Body of pancreas (tissue), 4 donors: ENCODE results near the gene SAMD8. TPM values are rescaled to one million over a fixed set of nuclear protein-coding genes. Genes with fewer than 3 reads are reported as not detected.
A peak's percentile ranks its signal among the peaks of the same experiment; 100 is the strongest.
"Not testable (repeated sequence)": the region's sequence is repeated elsewhere in the genome, so short reads cannot be mapped to it uniquely, and the experiment has no call there.

Source experiments
- ATAC-seq: fragments of 150-250 bp; one replicate; pipeline ENCODE4 v1.9.1; 2016
- DNase-seq, 4 donors: peaks; one replicate each; pipeline ENCODE4 v3.0.0-alpha.2; 2019
- H3K27ac ChIP-seq, 4 donors: fragments of 200-600 bp; sonication (generic); 1 replicate in 3 of 4; 2 replicates in 1 of 4; pipeline versions ENCODE4 v1.5.1 to v1.6.1; 2016 to 2019; ENCODE audit warnings: mild to moderate bottlenecking in 1 of 4, mixed read lengths in 1 of 4, moderate library complexity in 1 of 4
- H3K27me3 ChIP-seq, 2 donors: fragments of 200-600 bp; sonication (generic); one replicate each; pipeline ENCODE4 v1.6.0; 2016; ENCODE audit warnings: mild to moderate bottlenecking in 1 of 2
- H3K36me3 ChIP-seq, 2 donors: fragments of 200-600 bp; sonication (generic); replicated peaks in 1 of 2; 2 replicates each; pipeline ENCODE4 v1.5.1; 2016; ENCODE audit warnings: low read depth in 2 of 2; ENCODE audit not compliant: insufficient read depth in 1 of 2
- H3K4me1 ChIP-seq: fragments of 200-600 bp; sonication (generic); one replicate; pipeline ENCODE4 v1.6.0; 2016
- H3K4me3 ChIP-seq, 2 donors: fragments of 200-600 bp; sonication (generic); 1 replicate in 1 of 2; 2 replicates in 1 of 2; pipeline ENCODE4 v1.5.1; 2016 to 2019
- H3K9me3 ChIP-seq, 3 donors: fragments of 200-600 bp; sonication (generic); 1 replicate in 2 of 3; 2 replicates in 1 of 3; pipeline ENCODE4 v1.5.1; 2016
- CTCF ChIP-seq, 7 experiments: fragments of 450-650 bp in 4 of 7; fragments of 200-600 bp in 3 of 7; sonication (generic) in 3 of 7; IDR thresholded peaks; one replicate each; pipeline ENCODE4 v1.5.1; 2016 to 2019; ENCODE audit warnings: antibody characterized with exemption in 7 of 7
- POLR2A ChIP-seq, 3 donors: fragments of 450-650 bp; IDR thresholded peaks; one replicate each; pipeline ENCODE4 v1.6.1; 2016; ENCODE audit warnings: antibody characterized with exemption in 3 of 3, mild to moderate bottlenecking in 2 of 3
- WGBS, 2 donors: methylation state at CpG; one replicate each; pipeline ENCODE4 v1.1.5; 2017; 5-methylcytosine and 5-hydroxymethylcytosine counted together
- intact Hi-C: fragments of 100-400 bp; cut with DNase I; formaldehyde crosslinking; loops from one replicate; pipeline ENCODE4 v1.15.1; 2023
- total RNA-seq, 2 donors: library from RNA; depleted of rRNA; stranded (reverse); fragments of >200 nt; gene quantifications; one replicate each; pipeline ENCODE4 v1.1.0, GENCODE V29; 2016

SAMD8 gene
- total RNA-seq, 2 donors from 2014 or later: 16.1 to 18.5 TPM

DNA sequence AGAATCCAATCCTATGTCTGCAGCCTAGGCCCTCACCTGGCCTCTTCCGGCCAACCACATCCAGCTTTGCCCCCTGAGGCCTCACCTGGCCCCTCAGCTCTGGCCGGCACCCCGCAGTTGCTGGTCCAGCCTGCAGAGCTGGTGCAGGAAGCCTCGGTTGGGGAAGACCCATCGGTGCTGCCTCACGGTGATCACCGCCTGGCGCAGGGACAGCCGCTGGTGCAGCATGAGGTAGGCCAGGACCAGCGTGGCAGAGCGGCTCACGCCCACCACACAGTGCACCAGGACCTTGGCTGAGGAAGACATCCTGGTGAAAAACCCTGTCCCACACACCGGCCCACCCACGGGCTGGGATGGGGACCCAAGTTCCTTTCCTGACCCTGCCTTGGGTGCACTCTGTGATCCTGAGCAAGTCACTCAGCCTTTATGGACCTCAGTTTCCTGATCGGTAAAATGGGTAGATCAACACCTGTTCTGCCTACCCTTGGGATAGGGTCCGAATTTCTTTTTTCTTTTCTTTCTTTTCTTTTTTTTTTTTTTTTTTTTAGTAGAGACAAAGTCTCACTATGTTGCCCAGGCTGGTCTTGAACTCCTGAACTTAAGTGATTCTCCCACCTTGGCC lies 5.8 kb upstream of the SAMD8 start:
- no peaks in the 10 kb centered on the region for H3K27me3 ChIP-seq
- no peak for ATAC-seq
- intact Hi-C loops: loop anchor here (10.0 kb wide), 1 partner anchor 841 kb away; no protein-coding TSS in a partner anchor
- no peaks in the 10 kb centered on the region for H3K9me3 ChIP-seq
- no peak for DNase-seq
- H3K36me3 ChIP-seq: no peaks in the 10 kb centered on the region
- no peak overlapping the region for H3K27ac ChIP-seq
- peaks cover 8% of the 10 kb centered on the region for H3K4me1 ChIP-seq
- WGBS, 2 donors: 85 to 93% methylated on average over 10 to 16 of the region's 16 CpGs
- no peak for TF ChIP-seq POLR2A (IDR thresholded peaks at IDR 0.05)
- no peak for TF ChIP-seq CTCF (IDR thresholded peaks at IDR 0.05)
- H3K4me3 ChIP-seq: no peak overlapping the region

DNA sequence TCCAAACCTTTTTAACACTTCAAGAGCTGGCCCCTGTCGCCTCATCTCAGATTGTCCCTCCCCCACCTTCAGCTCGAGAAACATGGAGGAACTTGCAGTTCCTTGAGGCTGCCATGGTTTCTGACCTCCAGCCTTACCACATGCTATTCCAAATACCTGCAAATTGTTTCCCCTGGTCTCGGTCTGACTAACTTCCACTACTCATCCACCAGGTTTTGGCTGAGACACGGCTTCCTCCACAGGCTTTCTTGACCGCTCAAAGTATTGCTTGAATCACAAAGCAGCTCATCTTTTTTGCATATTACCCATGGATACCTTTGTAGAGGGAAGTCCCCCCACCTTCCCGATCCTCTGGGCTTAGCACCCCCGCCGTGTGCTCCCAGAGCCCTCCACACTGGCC lies 5.2 kb upstream of the SAMD8 start:
- no peak for ATAC-seq
- no peak for TF ChIP-seq CTCF (IDR thresholded peaks at IDR 0.05)
- no peak for TF ChIP-seq POLR2A (IDR thresholded peaks at IDR 0.05)
- WGBS, 2 donors: 73 to 86% methylated on average over 8 of the region's 8 CpGs
- intact Hi-C loops: loop anchor here (10.0 kb wide), 1 partner anchor 841 kb away; no protein-coding TSS in a partner anchor
- Histone ChIP-seq H3K27ac (no peak overlapping the region), H3K4me3 (no peak overlapping the region), H3K9me3 (no peaks in the 10 kb centered on the region), H3K27me3 (no peaks in the 10 kb centered on the region), H3K4me1 (peaks cover 11% of the 10 kb centered on the region), H3K36me3 (no peaks in the 10 kb centered on the region)
- DNase-seq: no peak

DNA sequence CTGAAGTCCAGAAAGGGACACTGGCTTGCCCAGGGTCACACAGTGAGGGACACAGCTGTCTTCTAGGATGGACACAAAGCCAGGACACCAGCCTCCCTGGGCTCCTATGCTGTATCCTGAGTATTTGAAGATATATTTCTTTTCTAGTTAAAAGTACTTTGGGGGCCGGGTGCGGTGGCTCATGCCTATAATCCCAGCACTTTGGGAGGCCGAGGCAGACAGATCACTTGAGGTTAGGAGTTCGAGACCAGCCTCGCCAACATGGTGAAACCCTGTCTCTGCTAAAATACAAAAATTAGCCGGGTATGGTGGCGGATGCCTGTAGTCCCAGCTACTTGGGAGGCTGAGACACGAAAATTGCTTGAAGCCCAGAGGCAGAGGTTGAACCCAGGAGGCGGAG lies 4.6 kb upstream of the SAMD8 start:
- not testable (repeated sequence) for H3K36me3 ChIP-seq, DNase-seq, H3K27me3 ChIP-seq, ATAC-seq, H3K27ac ChIP-seq, H3K9me3 ChIP-seq, H3K4me3 ChIP-seq
- WGBS, 2 donors: 91 to 97% methylated on average over 9 of the region's 9 CpGs
- intact Hi-C loops: loop anchor here (10.0 kb wide), 1 partner anchor 842 kb away; no protein-coding TSS in a partner anchor
- H3K4me1 ChIP-seq: peaks cover 11% of the 10 kb centered on the region

DNA sequence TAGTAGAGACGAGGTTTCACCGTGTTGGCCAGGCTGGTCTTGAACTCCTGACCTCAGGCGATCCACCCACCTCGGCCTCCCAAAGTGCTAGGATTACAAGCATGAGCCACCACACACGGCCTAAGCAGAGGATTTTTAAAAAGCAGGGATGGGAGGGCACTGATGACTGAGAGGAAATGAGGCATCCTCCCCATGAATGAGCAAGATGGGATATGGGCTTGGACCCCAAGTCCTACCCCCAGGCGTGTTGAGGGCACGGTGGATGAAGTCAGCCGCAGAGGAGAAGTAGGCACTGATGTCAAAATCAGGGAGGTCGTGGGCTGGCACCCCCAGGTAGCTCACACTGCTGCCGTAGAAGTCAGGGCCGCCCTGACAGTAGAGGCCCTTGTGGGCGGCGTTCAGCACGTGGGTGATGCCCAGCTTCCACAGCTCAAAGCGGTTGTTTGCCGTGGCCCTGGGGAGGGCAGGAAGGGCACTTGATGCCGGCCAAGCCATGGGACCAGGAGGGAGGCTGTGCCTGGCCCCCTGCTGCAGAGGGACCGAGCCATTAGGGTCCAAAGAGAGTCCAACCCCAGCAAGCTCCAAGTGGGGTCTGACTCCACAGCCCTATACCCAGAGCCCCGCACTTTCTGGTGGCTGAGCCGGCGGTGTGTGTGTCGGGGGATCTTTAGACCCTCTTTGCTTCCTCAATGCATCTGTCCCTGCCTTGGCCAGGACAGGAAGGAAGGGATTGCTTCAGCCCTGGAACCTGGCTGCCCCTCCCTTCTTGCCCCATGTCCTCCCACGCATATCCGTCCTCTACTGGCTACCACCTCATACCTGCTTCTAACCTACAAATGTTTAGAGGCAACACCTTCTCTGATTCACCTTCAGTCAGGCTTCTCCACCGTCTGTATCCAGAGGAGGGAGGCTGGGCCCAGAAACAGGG lies 3.4 kb upstream of the SAMD8 start:
- Histone ChIP-seq H3K4me3 (no peak overlapping the region), H3K27me3 (no peaks in the 10 kb centered on the region), H3K27ac (peak overlapping the region in 2 of 4 donors; percentile 56 to 58), H3K36me3 (no peaks in the 10 kb centered on the region), H3K4me1 (peaks cover 19% of the 10 kb centered on the region), H3K9me3 (no peaks in the 10 kb centered on the region)
- DNase-seq (no peak), ATAC-seq (no peak)
- intact Hi-C loops: loop anchor here (10.0 kb wide), 1 partner anchor 843 kb away; no protein-coding TSS in a partner anchor
- no peak for TF ChIP-seq CTCF (IDR thresholded peaks at IDR 0.05)
- TF ChIP-seq POLR2A (IDR thresholded peaks at IDR 0.05): no peak
- WGBS, 2 donors: 69 to 77% methylated on average over 10 to 25 of the region's 25 CpGs
